K562 (cell line): Measurements from ENCODE around the gene METTL6. TPM values are rescaled to one million over a fixed set of nuclear protein-coding genes. Genes with fewer than 3 reads are reported as not detected.

ENCODE experiments used
- ATAC-seq: fragments of 200-7000 bp; cut with Tn5 transposase; 3 replicates; pipeline ENCODE4 v1.9.1; 2020; ENCODE audit warnings: moderate library complexity
- BruUV-seq: library from RNA; stranded (reverse); fragments of 400-500 nt; replicated peaks from 2 replicates; lab custom pipeline; 2021; lab: Mats Ljungman, UMichigan
- CTCF ChIA-PET: fragments of 300-600 bp; formaldehyde crosslinking; extraction: SDS; loops from one replicate; lab custom pipeline; 2021; ENCODE audit warnings: low intra/inter-chr PET ratio; lab: Yijun Ruan, JAX
- POLR2A ChIA-PET: fragments of 300-600, 350-650 bp; sonication (Branson Sonifier 250); formaldehyde crosslinking; extraction: SDS; loops from one replicate; lab custom pipeline; 2021; ENCODE audit warnings: antibody characterized with exemption, inconsistent platforms; lab: Yijun Ruan, JAX
- DNase-seq, 4 experiments: peaks; one replicate each; pipeline versions ENCODE4 v3.0.0 to v3.0.0-alpha.2; 2011 to 2018; ENCODE audit warnings: low spot score in 3 of 4, mixed read lengths in 3 of 4; ENCODE audit errors: extremely low read depth in 1 of 4
- FAIRE-seq: peaks from 2 replicates; lab custom pipeline; 2011; peaks lifted over from hg19 to GRCh38; lab: Jason Lieb, UNC
- H2AFZ ChIP-seq: 2 replicates; pipeline ENCODE4 v1.6.0; 2011; ENCODE audit warnings: low read depth, low read length, control low read depth, inconsistent platforms
- H3K27ac ChIP-seq: fragments of 200-600 bp; 3 replicates; pipeline ENCODE4 v1.8.0; 2011; ENCODE audit warnings: low read depth, mild to moderate bottlenecking, control low read depth, inconsistent platforms, low read length, moderate library complexity, mixed read lengths; ENCODE audit errors: extremely low read depth
- H3K27me3 ChIP-seq, 2 experiments: fragments of 300-600 bp in 1 of 2; 2 replicates in 1 of 2; 3 replicates in 1 of 2; pipeline versions ENCODE4 v1.6.0 to v1.8.0; 2011; ENCODE audit warnings: inconsistent platforms in 2 of 2, low read length in 2 of 2, mild to moderate bottlenecking in 1 of 2, mixed read lengths in 1 of 2, moderate library complexity in 1 of 2; ENCODE audit not compliant: control insufficient read depth in 2 of 2, insufficient read depth in 2 of 2
- H3K36me3 ChIP-seq: fragments of 300-600 bp; 3 replicates; pipeline ENCODE4 v1.8.0; 2011; ENCODE audit warnings: mild to moderate bottlenecking, low read length, inconsistent platforms; ENCODE audit not compliant: control insufficient read depth, insufficient read depth
- H3K4me1 ChIP-seq, 2 experiments: fragments of 200-600 bp in 1 of 2; replicated peaks in 1 of 2; 2 replicates in 1 of 2; 3 replicates in 1 of 2; pipeline versions ENCODE4 v1.5.1 to v1.8.0; 2011; ENCODE audit warnings: inconsistent platforms in 2 of 2, low read length in 2 of 2, mild to moderate bottlenecking in 1 of 2, mixed read lengths in 1 of 2, moderate library complexity in 1 of 2; ENCODE audit not compliant: control insufficient read depth in 2 of 2, insufficient read depth in 2 of 2
- H3K4me2 ChIP-seq: 2 replicates; pipeline ENCODE4 v1.6.1; 2011; ENCODE audit warnings: low read length, control low read depth, inconsistent platforms, mixed read lengths; ENCODE audit not compliant: insufficient read depth
- H3K4me3 ChIP-seq: fragments of 200-600 bp; sonication (generic), shearing (Covaris generic); 2 replicates; pipeline ENCODE4 v1.5.1; 2016; ENCODE audit warnings: control low read depth, inconsistent platforms
- H3K79me2 ChIP-seq: fragments of 200-600 bp; 3 replicates; pipeline ENCODE4 v1.8.0; 2011; ENCODE audit warnings: low read length, inconsistent platforms; ENCODE audit not compliant: control insufficient read depth, insufficient read depth
- H3K9ac ChIP-seq, 2 experiments: 2 replicates each; pipeline versions ENCODE4 v1.6.0 to v1.6.1; 2011; ENCODE audit warnings: low read depth in 2 of 2, low read length in 2 of 2, control low read depth in 1 of 2, inconsistent platforms in 1 of 2, mild to moderate bottlenecking in 1 of 2, mixed read lengths in 1 of 2; ENCODE audit not compliant: insufficient read depth in 1 of 2
- H3K9me1 ChIP-seq: one replicate; pipeline ENCODE4 v1.6.0; 2011; ENCODE audit warnings: inconsistent platforms, mild to moderate bottlenecking, low read length, moderate library complexity; ENCODE audit not compliant: control insufficient read depth, insufficient read depth
- H3K9me3 ChIP-seq: replicated peaks from 2 replicates; pipeline ENCODE4 v1.5.1; 2011; ENCODE audit warnings: low read depth, low read length, inconsistent platforms; ENCODE audit not compliant: control insufficient read depth, insufficient read depth
- H4K20me1 ChIP-seq: replicated peaks from 2 replicates; pipeline ENCODE4 v1.6.1; 2011; ENCODE audit warnings: low read length, inconsistent platforms, mixed read lengths; ENCODE audit not compliant: control insufficient read depth, insufficient read depth
- MCM7 ChIP-seq, 2 experiments: fragments of 450-650 bp; IDR thresholded peaks; 2 replicates each; pipeline ENCODE4 v1.6.1; 2016 to 2018
- ZNF324 ChIP-seq: fragments of 250-450 bp; sonication (Bioruptor Pico); IDR thresholded peaks from 2 replicates; pipeline ENCODE4 v1.4.0; 2020; ENCODE audit warnings: mild to moderate bottlenecking
- WGBS: fragments of 100-300 bp; shearing (Covaris generic); methylation state at CpG from one replicate; pipeline ENCODE4 v1.1.6; 2016; ENCODE audit warnings: low coverage, mixed read lengths; ENCODE audit not compliant: insufficient coverage; ENCODE audit errors: missing lambda C conversion rate; 5-methylcytosine and 5-hydroxymethylcytosine counted together
- in situ Hi-C: fragments of 300-500 bp; cut with MboI; formaldehyde crosslinking; loops from 4 replicates; pipeline ENCODE4 v1.15.0; 2018; ENCODE audit warnings: inconsistent platforms, mixed read lengths
- intact Hi-C: fragments of 100-400 bp; cut with micrococcal nuclease; formaldehyde crosslinking; loops from 2 replicates; pipeline ENCODE4 v1.14.2; 2022
- polyA plus RNA-seq, 8 experiments: library from polyadenylated mRNA; depleted of rRNA in 4 of 8; stranded (reverse) in 5 of 8; unstranded in 3 of 8; fragments of >200 nt; fragmentation: Nextera tagmentation in 2 of 8; fragmentation: Illumina TruSeq in 1 of 8; extraction: Ambion mirVana in 2 of 8; extraction: Trizol in 1 of 8; gene quantifications; 2 replicates each; pipeline versions ENCODE4 v1.2.1 to v1.2.3, GENCODE V29; 2011 to 2014; ENCODE audit warnings: inconsistent platforms in 1 of 8, missing spikeins in 1 of 8
- total RNA-seq, 7 experiments: library from RNA; depleted of rRNA in 6 of 7; stranded (reverse); fragments of >200 nt in 6 of 7; fragmentation: Illumina TruSeq in 2 of 7; extraction: Trizol in 2 of 7; gene quantifications; 2 replicates each; pipeline versions ENCODE4 v1.2.1 to v1.2.3, GENCODE V29; 2011 to 2021; ENCODE audit warnings: low replicate concordance in 1 of 7
- TF ChIP-seq, protein P1 (sequence below): sonication (generic); formaldehyde crosslinking; IDR thresholded peaks from 2 replicates; pipeline ENCODE4 v1.8.0; 2023; ENCODE audit warnings: mild to moderate bottlenecking, missing genetic modification reagents
- TF ChIP-seq, protein P2 (sequence below), 2 experiments: fragments of 150-350 bp in 1 of 2; IDR thresholded peaks; 2 replicates each; pipeline ENCODE4 v1.6.1; 2012 to 2016; ENCODE audit warnings: low read depth in 2 of 2, low read length in 2 of 2, mild to moderate bottlenecking in 1 of 2, moderate library complexity in 1 of 2

Gene METTL6
- total and polyA plus RNA-seq, 9 of the 15 experiments (the other 6 are each of a cell fraction or from before 2014, with no cell fraction given), result 18.8 to 61.5 (median 33.9) TPM

DNA sequence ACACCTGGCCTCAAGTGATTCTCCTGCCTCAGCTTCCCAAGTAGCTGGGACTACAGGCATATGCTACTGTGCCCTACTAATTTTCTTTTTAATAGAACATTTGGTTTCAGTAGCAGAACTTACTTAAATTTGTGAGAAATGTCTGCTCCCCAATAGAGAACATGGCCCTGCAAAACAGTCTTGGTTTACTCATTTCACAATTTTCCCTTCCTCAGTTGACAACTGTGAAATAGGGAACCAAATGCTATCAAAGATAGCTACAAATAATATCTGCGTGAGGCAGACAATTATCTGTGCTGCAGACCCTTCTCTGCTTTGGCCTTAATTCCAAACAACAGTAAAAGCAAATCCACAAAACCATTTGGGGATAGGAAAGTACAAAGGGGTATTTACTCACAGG, 22.6 kb downstream of the METTL6 start:
- H3K4me1 ChIP-seq, result no peaks in the 10 kb centered on the region
- H3K36me3 ChIP-seq, result 0 out of 3 replicates have a peak, but pooled peaks cover 2% of the 10 kb centered on the region
- BruUV-seq, result no TSS peak
- ATAC-seq (no peak), FAIRE-seq (no peak), DNase-seq (no peak)
- H3K27ac ChIP-seq, result no peak overlapping the region
- TF ChIP-seq, protein P1, sequence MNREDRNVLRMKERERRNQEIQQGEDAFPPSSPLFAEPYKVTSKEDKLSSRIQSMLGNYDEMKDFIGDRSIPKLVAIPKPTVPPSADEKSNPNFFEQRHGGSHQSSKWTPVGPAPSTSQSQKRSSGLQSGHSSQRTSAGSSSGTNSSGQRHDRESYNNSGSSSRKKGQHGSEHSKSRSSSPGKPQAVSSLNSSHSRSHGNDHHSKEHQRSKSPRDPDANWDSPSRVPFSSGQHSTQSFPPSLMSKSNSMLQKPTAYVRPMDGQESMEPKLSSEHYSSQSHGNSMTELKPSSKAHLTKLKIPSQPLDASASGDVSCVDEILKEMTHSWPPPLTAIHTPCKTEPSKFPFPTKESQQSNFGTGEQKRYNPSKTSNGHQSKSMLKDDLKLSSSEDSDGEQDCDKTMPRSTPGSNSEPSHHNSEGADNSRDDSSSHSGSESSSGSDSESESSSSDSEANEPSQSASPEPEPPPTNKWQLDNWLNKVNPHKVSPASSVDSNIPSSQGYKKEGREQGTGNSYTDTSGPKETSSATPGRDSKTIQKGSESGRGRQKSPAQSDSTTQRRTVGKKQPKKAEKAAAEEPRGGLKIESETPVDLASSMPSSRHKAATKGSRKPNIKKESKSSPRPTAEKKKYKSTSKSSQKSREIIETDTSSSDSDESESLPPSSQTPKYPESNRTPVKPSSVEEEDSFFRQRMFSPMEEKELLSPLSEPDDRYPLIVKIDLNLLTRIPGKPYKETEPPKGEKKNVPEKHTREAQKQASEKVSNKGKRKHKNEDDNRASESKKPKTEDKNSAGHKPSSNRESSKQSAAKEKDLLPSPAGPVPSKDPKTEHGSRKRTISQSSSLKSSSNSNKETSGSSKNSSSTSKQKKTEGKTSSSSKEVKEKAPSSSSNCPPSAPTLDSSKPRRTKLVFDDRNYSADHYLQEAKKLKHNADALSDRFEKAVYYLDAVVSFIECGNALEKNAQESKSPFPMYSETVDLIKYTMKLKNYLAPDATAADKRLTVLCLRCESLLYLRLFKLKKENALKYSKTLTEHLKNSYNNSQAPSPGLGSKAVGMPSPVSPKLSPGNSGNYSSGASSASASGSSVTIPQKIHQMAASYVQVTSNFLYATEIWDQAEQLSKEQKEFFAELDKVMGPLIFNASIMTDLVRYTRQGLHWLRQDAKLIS (CRISPR knock-in tag), result no peak
- TF ChIP-seq ZNF324 (CRISPR knock-in tag) (no peak), MCM7 (IDR thresholded peaks at IDR 0.05) (no peak)
- TF ChIP-seq, protein P2, sequence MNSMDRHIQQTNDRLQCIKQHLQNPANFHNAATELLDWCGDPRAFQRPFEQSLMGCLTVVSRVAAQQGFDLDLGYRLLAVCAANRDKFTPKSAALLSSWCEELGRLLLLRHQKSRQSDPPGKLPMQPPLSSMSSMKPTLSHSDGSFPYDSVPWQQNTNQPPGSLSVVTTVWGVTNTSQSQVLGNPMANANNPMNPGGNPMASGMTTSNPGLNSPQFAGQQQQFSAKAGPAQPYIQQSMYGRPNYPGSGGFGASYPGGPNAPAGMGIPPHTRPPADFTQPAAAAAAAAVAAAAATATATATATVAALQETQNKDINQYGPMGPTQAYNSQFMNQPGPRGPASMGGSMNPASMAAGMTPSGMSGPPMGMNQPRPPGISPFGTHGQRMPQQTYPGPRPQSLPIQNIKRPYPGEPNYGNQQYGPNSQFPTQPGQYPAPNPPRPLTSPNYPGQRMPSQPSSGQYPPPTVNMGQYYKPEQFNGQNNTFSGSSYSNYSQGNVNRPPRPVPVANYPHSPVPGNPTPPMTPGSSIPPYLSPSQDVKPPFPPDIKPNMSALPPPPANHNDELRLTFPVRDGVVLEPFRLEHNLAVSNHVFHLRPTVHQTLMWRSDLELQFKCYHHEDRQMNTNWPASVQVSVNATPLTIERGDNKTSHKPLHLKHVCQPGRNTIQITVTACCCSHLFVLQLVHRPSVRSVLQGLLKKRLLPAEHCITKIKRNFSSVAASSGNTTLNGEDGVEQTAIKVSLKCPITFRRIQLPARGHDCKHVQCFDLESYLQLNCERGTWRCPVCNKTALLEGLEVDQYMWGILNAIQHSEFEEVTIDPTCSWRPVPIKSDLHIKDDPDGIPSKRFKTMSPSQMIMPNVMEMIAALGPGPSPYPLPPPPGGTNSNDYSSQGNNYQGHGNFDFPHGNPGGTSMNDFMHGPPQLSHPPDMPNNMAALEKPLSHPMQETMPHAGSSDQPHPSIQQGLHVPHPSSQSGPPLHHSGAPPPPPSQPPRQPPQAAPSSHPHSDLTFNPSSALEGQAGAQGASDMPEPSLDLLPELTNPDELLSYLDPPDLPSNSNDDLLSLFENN (IDR thresholded peaks at IDR 0.05; ENCODE audit: low read depth in 2 of 2, low read length in 2 of 2), result no peak
- H3K4me2 ChIP-seq, result no peak overlapping the region
- H3K9me3 ChIP-seq, result no peaks in the 10 kb centered on the region
- no peaks in the 10 kb centered on the region for H4K20me1 ChIP-seq
- 94% methylated on average over 1 of the region's 1 CpG for WGBS
- H3K9ac ChIP-seq, result no peak overlapping the region
- in situ Hi-C loops (no loop called here), intact Hi-C loops (loop anchor here (1.0 to 5.0 kb wide), 6 partner anchors 26 to 477 kb away; no protein-coding TSS in a partner anchor)
- no peaks in the 10 kb centered on the region for H3K79me2 ChIP-seq
- no peak overlapping the region for H3K4me3 ChIP-seq
- H2AFZ ChIP-seq, result no peak overlapping the region
- no peaks in the 10 kb centered on the region for H3K27me3 ChIP-seq
- CTCF ChIA-PET, result interaction anchor here (1.0 to 3.2 kb wide), 5 partner anchors 136 to 297 kb away, joined by 3 to 30 read pairs (median 9); partner anchors contain the start of gene CAPN7
- H3K9me1 ChIP-seq, result no peaks in the 10 kb centered on the region
- POLR2A ChIA-PET, result interaction anchor here (1.3 to 1.7 kb wide), 2 partner anchors 136 to 137 kb away, joined by 3 to 6 read pairs; no protein-coding TSS in a partner anchor
